Endothelial cell of umbilical vein (primary cell): ENCODE data around the gene ASRGL1. TPM values are rescaled to one million over a fixed set of nuclear protein-coding genes. Genes with fewer than 3 reads are reported as not detected.

ENCODE experiments used
- BruUV-seq: library from RNA; stranded (reverse); fragments of 400-500 nt; replicated peaks from 2 replicates; lab custom pipeline; 2021; lab: Mats Ljungman, UMichigan
- CTCF ChIA-PET: fragments of 300-600, 350-600 bp; sonication (Branson Sonifier 250); formaldehyde crosslinking; loops from one replicate; lab custom pipeline; 2021; ENCODE audit warnings: antibody characterized with exemption, inconsistent platforms; lab: Charles Lee
- POLR2A ChIA-PET: fragments of 300-600, 350-600 bp; sonication (Branson Sonifier 250); formaldehyde crosslinking; loops from one replicate; lab custom pipeline; 2021; ENCODE audit warnings: antibody characterized with exemption, inconsistent platforms; lab: Charles Lee
- DNase-seq: peaks from one replicate; pipeline ENCODE4 v3.0.0-alpha.2; 2011; ENCODE audit warnings: low read depth, low spot score
- FAIRE-seq: peaks from 2 replicates; lab custom pipeline; 2011; peaks lifted over from hg19 to GRCh38; lab: Jason Lieb, UNC
- H2AFZ ChIP-seq: 2 replicates; pipeline ENCODE4 v1.6.0; 2012; ENCODE audit warnings: low read depth, low read length, control low read depth, inconsistent platforms
- H3K27ac ChIP-seq: 2 replicates; pipeline ENCODE4 v1.5.1; 2011; ENCODE audit warnings: low read depth, mild to moderate bottlenecking, control low read depth, low read length, moderate library complexity; ENCODE audit not compliant: insufficient read depth
- H3K27me3 ChIP-seq, 2 experiments: 2 replicates each; pipeline versions ENCODE4 v1.6.0 to v1.6.1; 2011; ENCODE audit warnings: low read length in 2 of 2, mixed read lengths in 1 of 2; ENCODE audit not compliant: control insufficient read depth in 2 of 2, insufficient read depth in 2 of 2
- H3K36me3 ChIP-seq, 2 experiments: 2 replicates in 1 of 2; 3 replicates in 1 of 2; pipeline ENCODE4 v1.5.1; 2011; ENCODE audit warnings: low read length in 2 of 2, mild to moderate bottlenecking in 1 of 2, moderate library complexity in 1 of 2; ENCODE audit not compliant: control insufficient read depth in 2 of 2, insufficient read depth in 2 of 2; ENCODE audit errors: extremely low read depth in 1 of 2
- H3K4me1 ChIP-seq: 3 replicates; pipeline ENCODE4 v1.5.1; 2011; ENCODE audit warnings: mild to moderate bottlenecking, low read length; ENCODE audit not compliant: control insufficient read depth, insufficient read depth; ENCODE audit errors: extremely low read depth
- H3K4me2 ChIP-seq: 2 replicates; pipeline ENCODE4 v1.6.1; 2011; ENCODE audit warnings: low read length, control low read depth, mixed read lengths; ENCODE audit not compliant: insufficient read depth
- H3K4me3 ChIP-seq, 3 experiments: fragments of 200-600 bp in 1 of 3; sonication (generic), shearing (Covaris generic) in 1 of 3; replicated peaks in 1 of 3; 2 replicates each; pipeline ENCODE4 v1.5.1; 2011 to 2016; ENCODE audit warnings: control low read depth in 3 of 3, low read length in 3 of 3, mild to moderate bottlenecking in 2 of 3, inconsistent platforms in 1 of 3, low read depth in 1 of 3, moderate library complexity in 1 of 3; ENCODE audit not compliant: insufficient read depth in 1 of 3
- H3K79me2 ChIP-seq: 2 replicates; pipeline ENCODE4 v1.6.0; 2012; ENCODE audit warnings: low read length, inconsistent platforms; ENCODE audit not compliant: control insufficient read depth, insufficient read depth
- H3K9ac ChIP-seq: replicated peaks from 2 replicates; pipeline ENCODE3; 2011; ENCODE audit warnings: low read length, control low read depth; ENCODE audit not compliant: insufficient read depth; ENCODE audit errors: extremely low read depth
- H3K9me1 ChIP-seq: replicated peaks from 3 replicates; pipeline ENCODE4 v1.6.0; 2011; ENCODE audit warnings: mild to moderate bottlenecking, low read length; ENCODE audit not compliant: control insufficient read depth, insufficient read depth; ENCODE audit errors: extremely low read depth
- H3K9me3 ChIP-seq: replicated peaks from 2 replicates; pipeline ENCODE4 v1.5.1; 2012; ENCODE audit warnings: low read length, inconsistent platforms; ENCODE audit not compliant: control insufficient read depth, insufficient read depth
- H4K20me1 ChIP-seq: replicated peaks from 2 replicates; pipeline ENCODE3; 2011; ENCODE audit warnings: mild to moderate bottlenecking, low read length; ENCODE audit not compliant: control insufficient read depth, insufficient read depth; ENCODE audit errors: extremely low read depth
- CTCF ChIP-seq, 2 donors: IDR thresholded peaks; 1 replicate in 1 of 2; 2 replicates in 1 of 2; pipeline ENCODE4 v1.5.1; 2011; ENCODE audit warnings: low read length in 2 of 2, mild to moderate bottlenecking in 2 of 2, moderate library complexity in 2 of 2, control low read depth in 1 of 2, inconsistent platforms in 1 of 2, low read depth in 1 of 2; ENCODE audit not compliant: insufficient read depth in 1 of 2; ENCODE audit errors: extremely low read depth in 1 of 2
- EZH2 ChIP-seq: IDR thresholded peaks from 2 replicates; pipeline ENCODE4 v1.6.1; 2012; ENCODE audit warnings: borderline replicate concordance, low read depth, mild to moderate bottlenecking, moderate library complexity, low read length, inconsistent platforms; ENCODE audit not compliant: severe bottlenecking
- FOS ChIP-seq: IDR thresholded peaks from 2 replicates; pipeline ENCODE4 v1.6.1; 2011; ENCODE audit warnings: mild to moderate bottlenecking, low read length, moderate library complexity, borderline replicate concordance; ENCODE audit not compliant: insufficient read depth
- MAX ChIP-seq: IDR thresholded peaks from 2 replicates; pipeline ENCODE4 v1.6.1; 2011; ENCODE audit not compliant: insufficient read depth, insufficient read length
- MYC ChIP-seq: IDR thresholded peaks from one replicate; pipeline ENCODE4 v1.6.1; 2011; ENCODE audit warnings: mild to moderate bottlenecking, low read depth, low read length
- POLR2A ChIP-seq: IDR thresholded peaks from 2 replicates; pipeline ENCODE4 v1.6.1; 2012; ENCODE audit warnings: low read depth, mild to moderate bottlenecking, control low read depth, low read length
- POLR2AphosphoS5 ChIP-seq: IDR thresholded peaks from 2 replicates; pipeline ENCODE4 v1.6.1; 2012; ENCODE audit warnings: low read depth, mild to moderate bottlenecking, control low read depth, low read length, moderate library complexity; ENCODE audit not compliant: insufficient read depth
- dilution Hi-C: fragments of 300-500 bp; cut with MboI; formaldehyde crosslinking; loops from one replicate; pipeline ENCODE4 v1.15.0; 2019; ENCODE audit warnings: low sequenced_read_pairs; ENCODE audit not compliant: extremely low pct_ligation_motif_present
- intact Hi-C: fragments of 100-400 bp; cut with micrococcal nuclease; formaldehyde crosslinking; loops from one replicate; pipeline ENCODE4 v1.10.0; 2022
- polyA plus RNA-seq, 4 experiments: library from polyadenylated mRNA; depleted of rRNA in 3 of 4; stranded (reverse) in 3 of 4; unstranded in 1 of 4; fragments of >200 nt; gene quantifications; 2 replicates each; pipeline versions ENCODE4 v1.2.1 to v1.2.3, GENCODE V29; 2011 to 2012; ENCODE audit warnings: missing spikeins in 1 of 4
- total RNA-seq: library from RNA; stranded (reverse); gene quantifications from 2 replicates; pipeline ENCODE4 v1.2.3, GENCODE V29; 2021

Gene ASRGL1
- total and polyA plus RNA-seq, 2 donors (not counting 3 experiments of a cell fraction or from before 2014, with no cell fraction given) = 33.1 to 36.0 TPM

DNA sequence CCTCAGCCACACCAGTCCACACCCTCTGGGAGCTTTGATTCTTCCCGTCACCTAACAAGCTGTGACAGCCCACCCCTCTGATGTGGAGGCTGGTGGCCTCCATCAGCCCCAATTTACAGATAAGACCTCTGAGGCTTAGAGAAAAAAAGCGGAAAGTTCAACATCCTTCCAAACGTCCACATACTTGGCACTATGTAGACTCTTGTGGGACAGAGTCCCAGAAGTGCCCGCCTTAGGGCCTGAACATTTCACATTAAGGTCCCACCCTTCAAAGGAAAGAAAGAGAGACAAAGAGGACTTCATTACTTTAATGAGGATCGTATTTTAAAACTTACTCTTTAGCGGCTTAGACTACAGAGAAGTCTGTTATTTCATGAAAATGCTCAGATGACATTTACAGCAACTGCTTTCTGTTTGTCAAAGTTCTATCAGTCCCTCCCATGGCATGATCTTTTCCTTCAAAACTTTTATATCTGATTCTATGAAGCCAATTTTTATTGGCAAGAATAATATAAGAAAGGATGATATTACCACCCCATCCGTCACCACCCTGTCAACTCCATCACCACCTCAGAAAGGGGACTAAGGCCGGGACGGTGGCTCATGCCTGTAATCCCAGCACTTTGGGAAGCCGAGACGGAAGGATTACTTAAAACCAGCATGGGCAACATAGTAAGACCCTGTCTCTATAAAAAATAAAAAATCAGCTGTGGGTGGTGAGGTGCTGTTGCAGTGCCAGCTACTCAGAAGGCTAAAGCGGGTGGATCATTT is 65.9 kb downstream of the ASRGL1 start:
- Histone ChIP-seq H3K9ac (no peak overlapping the region), H3K9me1 (no peaks in the 10 kb centered on the region), H3K36me3 (no peaks in the 10 kb centered on the region), H3K4me2 (no peak overlapping the region), H3K79me2 (no peaks in the 10 kb centered on the region), H3K27ac (no peak overlapping the region), H3K4me1 (no peaks in the 10 kb centered on the region), H2AFZ (no peak overlapping the region), H4K20me1 (no peaks in the 10 kb centered on the region), H3K27me3 (no peaks in the 10 kb centered on the region), H3K9me3 (no peaks in the 10 kb centered on the region), H3K4me3 (no peak overlapping the region)
- POLR2A ChIA-PET = no interaction called here
- TF ChIP-seq FOS (no peak), POLR2A (no peak), EZH2 (no peak), POLR2AphosphoS5 (no peak), CTCF (IDR thresholded peaks at IDR 0.05; ENCODE audit: extremely low read depth in 1 of 2, insufficient read depth in 1 of 2, low read depth in 1 of 2, low read length in 2 of 2) (no peak), MAX (no peak), MYC (no peak)
- no TSS peak for BruUV-seq
- DNase-seq = no peak
- no peak for FAIRE-seq
- dilution Hi-C loops = no loop called here
- CTCF ChIA-PET = interaction anchor here (1.4 to 4.2 kb wide), 5 partner anchors 8 to 140 kb away, joined by 3 to 18 read pairs (median 7); no protein-coding TSS in a partner anchor
- intact Hi-C loops = no loop called here
